Stimulated activated CD4-positive, alpha-beta T cell treated with anti-CD3 and anti-CD28 coated beads, TNF-alpha, amount 100 ng/mL, for 48 hours (primary cell): ENCODE results near the gene ERO1A.

Experiments used
- DNase-seq, 3 donors: peaks; one replicate each; pipeline ENCODE4 v3.0.0-alpha.2; 2020; ENCODE audit warnings: low read depth in 3 of 3

The ERO1A gene

GRCh38 chr14:52700701-52701172, 5.4 kb upstream of the ERO1A start:
- no peak for DNase-seq

GRCh38 chr14:52694761-52695480, 437 bp downstream of the ERO1A start:
- peak; percentile 30 to 48 (median 41) for DNase-seq

- no peak for DNase-seq
These were observed 1.8 kb downstream of the ERO1A start for GRCh38 chr14:52693532-52693931.

DNA sequence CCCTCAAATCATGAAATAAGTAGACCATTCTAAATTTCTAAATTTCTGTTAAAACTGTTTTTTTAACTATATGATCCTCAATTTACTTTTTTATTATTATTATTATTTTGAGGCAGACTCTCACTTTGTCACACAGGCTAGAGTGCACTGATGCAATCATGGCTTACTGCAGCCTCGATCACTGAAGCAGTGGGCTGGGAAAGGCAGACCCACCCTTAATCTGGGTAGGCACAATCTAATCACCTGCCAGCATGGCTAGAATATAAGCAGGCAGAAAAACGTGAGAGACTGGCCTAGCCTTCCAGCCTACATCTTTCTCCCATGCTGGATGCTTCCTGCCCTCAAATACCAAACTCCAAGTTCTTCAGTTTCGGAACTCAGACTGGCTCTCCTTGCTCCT, 2.3 kb downstream of the ERO1A start:
- no peak for DNase-seq

DNA sequence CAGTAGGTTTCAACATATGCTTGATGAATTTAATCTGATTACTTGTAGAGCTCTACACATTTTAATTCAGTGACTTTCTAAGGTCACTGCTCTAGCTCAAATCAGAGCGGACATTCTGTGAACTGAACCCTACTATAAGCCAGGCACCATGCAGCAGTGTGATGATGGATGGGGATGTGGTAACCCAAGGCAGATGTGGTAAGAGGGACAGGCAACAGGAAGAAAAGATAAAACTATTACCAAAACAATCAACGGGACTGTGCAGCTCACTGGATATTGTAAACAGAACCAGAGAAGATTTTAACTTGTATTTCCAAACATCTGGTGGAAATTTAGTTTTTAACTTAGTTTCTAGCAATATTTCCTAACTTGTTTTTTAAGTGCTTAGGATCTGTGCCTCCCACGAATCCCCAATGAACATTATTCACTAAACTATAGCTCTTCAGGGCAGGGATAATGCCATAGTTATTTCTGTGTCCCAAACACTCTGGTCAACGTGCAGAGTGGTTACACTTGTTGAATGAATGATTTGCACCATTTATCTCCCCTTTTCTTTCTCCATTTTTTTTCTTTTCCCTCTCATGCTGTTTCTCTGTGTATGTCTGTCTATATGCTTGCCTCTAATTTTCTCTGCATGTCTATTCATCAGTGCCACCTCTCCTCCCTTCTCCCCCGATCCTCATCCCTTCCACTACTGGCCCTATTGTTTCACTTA, 3.0 kb downstream of the ERO1A start:
- no peak for DNase-seq

GRCh38 chr14:52690983-52691760, 4.2 kb downstream of the ERO1A start:
- DNase-seq = no peak

DNA sequence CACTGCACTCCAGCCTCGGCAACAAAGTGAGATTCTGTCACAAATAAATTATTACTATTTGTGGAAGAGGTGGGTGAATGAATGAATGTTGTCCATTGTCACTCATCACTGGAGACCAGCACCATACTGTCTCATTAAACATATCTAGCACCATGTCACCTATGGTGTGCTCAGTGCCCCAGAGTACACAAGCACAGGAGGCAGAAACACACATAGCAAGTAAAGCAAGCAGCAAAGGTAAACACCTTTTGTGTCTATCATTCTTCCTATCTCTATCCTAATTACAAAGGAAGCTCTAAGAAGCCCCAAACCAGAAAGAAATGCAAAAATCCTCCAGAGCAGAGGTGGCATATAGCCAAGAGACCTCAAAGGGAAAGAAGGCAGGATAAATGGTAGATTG, 9.2 kb downstream of the ERO1A start:
- no peak for DNase-seq

GRCh38 chr14:52683985-52684520, 11.3 kb downstream of the ERO1A start:
- no peak for DNase-seq

- no peak for DNase-seq
These were observed 16.8 kb downstream of the ERO1A start for GRCh38 chr14:52678591-52678990.

DNA sequence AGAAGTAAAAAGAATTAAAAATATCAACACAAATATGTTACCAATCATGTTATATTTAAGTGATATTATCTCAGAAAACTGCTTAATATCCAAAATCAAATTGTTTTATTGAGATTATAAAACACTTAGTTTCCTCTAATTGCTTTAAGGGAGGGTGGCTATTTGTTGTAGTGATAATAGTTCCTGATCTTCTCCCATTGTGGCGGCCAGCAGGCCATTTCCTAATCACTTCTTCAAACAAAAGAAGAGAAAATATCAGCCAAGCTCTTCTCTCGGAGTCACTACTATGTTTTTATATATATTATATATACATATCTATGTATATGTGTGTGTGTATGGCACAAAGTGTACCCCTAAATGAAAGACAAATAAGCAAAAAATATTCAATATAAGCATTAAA, 31.5 kb downstream of the ERO1A start:
- DNase-seq = no peak

DNA sequence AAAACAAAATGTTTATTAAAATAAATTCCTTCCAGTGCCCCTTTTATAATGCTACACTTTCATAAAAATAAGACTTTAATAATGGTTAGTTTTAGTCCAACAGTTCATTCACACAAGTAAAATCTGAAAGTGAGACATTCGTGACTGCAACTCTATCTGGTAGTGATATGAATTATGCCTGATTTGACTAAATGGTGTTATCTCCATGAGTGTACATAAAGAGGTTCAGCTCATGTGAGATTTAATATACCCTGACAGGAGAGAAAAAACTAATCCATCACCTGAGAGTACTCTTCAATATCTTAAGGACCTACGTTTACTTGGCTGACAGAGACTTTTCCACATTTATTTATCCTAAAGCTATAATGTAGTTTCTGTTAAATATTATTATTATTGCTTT, 34.0 kb downstream of the ERO1A start:
- DNase-seq = no peak

DNA sequence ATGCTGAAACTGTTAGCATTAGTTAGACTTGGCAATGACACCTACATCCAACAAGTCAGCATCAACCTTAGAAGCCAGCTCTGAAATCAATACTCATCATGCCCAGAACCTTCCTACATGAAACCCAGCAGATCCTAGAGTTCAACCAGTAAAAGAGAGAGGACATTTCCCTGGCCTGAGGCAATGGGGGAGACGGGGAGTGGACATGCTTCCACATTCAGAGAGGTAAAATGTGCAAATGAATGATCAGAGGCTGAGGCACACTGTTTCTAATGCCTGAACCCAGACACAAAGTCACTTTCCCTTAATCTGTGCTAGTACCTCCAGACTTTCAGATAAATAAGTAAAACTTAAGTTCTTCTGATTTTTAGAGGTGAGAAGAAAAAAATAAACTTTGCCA, 34.5 kb downstream of the ERO1A start:
- DNase-seq = no peak

DNA sequence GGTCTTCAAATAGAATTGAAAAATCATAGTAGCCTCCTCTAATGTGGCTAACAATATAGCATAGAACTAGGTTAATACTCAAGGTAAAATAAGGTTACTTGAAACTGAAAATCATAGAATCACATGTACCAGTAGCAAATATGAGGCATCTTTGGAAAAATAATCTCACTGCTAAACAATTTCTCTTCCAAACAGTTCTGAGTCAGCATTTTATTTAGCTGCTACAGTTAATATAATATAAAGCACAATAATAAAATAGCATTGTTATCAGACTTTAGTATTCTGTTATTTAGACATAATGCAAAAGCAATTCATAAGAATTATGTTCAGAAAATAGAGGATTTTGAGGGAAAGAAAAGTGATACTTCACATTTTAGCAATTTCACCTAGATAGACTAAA, 35.0 kb downstream of the ERO1A start:
- no peak for DNase-seq

- DNase-seq = no peak
These were observed 38.5 kb downstream of the ERO1A start for GRCh38 chr14:52656905-52657304.

DNA sequence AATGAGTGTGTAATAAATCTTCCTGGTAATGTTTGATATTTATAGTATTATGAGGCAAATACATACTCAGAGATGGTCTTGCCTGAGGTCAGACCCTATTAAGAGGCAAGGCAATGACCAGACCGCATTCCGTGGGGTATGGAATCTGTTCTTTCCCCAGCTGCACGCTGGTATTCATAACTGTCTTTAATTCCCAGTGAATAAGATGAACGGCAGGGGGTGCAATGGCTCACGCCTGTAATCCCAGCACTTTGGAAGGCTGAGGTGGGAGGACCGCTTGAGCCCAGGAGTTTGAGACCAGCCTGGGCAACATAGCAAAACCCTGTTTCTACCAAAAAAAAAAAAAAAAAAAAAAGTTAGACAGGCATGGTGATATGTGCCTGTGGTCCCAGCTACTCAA, 44.6 kb downstream of the ERO1A start:
- DNase-seq = no peak

DNA sequence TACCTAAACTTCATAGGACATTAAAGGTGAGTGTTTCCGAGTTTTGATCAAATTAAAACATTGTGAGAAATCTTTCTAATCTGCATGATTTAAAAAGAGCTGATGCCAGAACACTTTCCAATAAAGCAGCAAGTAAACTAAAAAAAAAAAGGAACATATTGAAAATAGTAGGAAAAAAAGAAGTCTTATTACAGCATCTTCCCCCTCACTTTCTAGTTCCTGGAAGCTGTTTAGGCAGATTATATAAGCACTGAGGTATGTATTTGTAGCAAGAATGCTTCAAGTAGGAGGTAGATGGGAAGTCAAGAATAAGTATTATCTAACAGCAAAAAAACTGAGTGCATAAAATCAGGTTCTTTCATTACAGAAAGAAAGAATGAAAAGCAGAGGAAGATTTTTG, 45.8 kb downstream of the ERO1A start:
- DNase-seq = no peak

- no peak for DNase-seq
These were observed 53.6 kb downstream of the ERO1A start for GRCh38 chr14:52641745-52642144.

DNA sequence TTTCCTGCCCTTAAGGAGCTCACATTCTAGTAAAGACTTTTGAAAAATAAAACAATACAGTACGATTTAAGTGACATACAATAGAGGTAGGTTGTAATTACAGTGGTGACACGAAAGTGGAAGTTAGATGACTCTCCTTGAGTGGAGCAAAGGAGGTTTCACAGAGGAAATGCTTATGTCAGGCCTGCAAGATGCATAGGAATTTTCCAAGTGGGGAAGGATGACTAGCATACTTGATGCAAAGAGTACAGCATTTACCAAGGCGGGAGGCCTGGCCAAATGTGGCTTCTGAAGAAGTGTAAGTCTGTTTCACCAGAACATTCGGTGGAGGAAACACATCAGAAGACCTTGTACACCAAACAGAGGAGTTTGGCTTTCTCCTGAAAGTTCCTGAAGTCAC, 55.2 kb downstream of the ERO1A start:
- DNase-seq = peak; percentile 2 to 12 (median 7)

GRCh38 chr14:52619687-52620086, 75.7 kb downstream of the ERO1A start:
- DNase-seq = no peak

- DNase-seq = no peak
These were observed 76.8 kb downstream of the ERO1A start for GRCh38 chr14:52618602-52619001.

DNA sequence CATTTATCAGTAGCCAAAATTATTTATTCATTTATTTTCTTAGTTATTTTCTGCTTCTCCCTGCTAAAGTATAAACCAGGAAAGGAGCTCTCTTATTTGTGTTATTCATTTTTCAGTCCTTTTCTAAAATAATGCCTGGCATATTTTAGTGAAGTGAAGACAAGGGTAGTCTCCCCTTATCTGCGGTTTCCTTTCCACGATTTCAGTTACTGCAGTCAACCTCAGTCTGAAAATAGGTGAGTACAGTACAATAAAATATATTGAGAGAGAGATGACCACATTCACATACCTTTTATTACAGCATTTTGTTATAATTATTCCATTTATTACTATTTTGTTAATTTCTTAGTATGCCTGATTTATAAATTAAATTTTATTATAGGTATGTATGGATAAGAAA, 85.2 kb downstream of the ERO1A start:
- DNase-seq = no peak

DNA sequence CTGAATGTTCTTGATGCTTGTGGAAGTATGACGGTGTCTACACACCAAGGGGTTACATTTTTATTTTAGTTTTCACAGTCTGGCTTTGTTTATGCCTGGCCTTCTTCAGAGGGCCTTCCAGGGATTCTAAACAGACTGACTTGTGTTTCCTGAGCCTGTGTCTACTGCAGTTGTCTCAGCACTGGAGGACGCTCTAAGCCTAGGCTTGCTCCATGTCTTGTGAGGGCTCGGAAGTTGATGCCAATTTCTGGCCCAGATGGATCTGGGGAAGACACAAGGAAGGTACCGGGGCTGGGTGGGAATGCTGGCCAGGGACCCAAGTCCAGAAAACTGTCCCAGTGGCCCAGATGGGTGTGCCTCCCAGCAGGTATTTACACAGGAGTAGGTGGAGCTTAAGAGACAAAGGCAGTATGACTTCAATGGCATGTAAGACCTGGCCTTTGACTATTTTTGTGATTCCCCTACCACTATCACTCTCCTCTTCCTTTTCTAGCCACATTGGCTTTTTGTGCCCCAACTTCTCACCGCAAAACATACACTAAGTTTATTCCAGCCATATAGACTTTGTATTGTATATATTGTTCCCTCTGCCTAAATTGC, 85.8 kb downstream of the ERO1A start:
- no peak for DNase-seq
